Tibial nerve (tissue), 4 donors: ENCODE results near the gene ATP1B2. TPM values are rescaled to one million over a fixed set of nuclear protein-coding genes. Genes with fewer than 3 reads are reported as not detected.
A peak's percentile ranks its signal among the peaks of the same experiment; 100 is the strongest.

Source experiments
- DNase-seq, 2 donors: peaks; one replicate each; pipeline ENCODE4 v3.0.0-alpha.2; 2019; ENCODE audit warnings: low spot score in 2 of 2
- H3K27ac ChIP-seq, 4 donors: fragments of 200-600 bp; sonication (generic) in 3 of 4; one replicate each; pipeline ENCODE4 v1.5.1; 2017 to 2019; ENCODE audit warnings: mild to moderate bottlenecking in 1 of 4
- H3K27me3 ChIP-seq, 2 donors: fragments of 200-600 bp; sonication (generic) in 1 of 2; one replicate each; pipeline versions ENCODE4 v1.5.1 to v1.6.0; 2017 to 2019
- H3K36me3 ChIP-seq, 3 donors: fragments of 200-600 bp; sonication (generic); one replicate each; pipeline ENCODE4 v1.5.1; 2018 to 2019
- H3K4me1 ChIP-seq, 4 donors: fragments of 200-600 bp; sonication (generic) in 3 of 4; one replicate each; pipeline ENCODE4 v1.5.1; 2017 to 2019
- H3K4me3 ChIP-seq, 4 donors: fragments of 200-600 bp; sonication (generic) in 3 of 4; one replicate each; pipeline ENCODE4 v1.5.1; 2017 to 2019; ENCODE audit warnings: mild to moderate bottlenecking in 1 of 4, moderate library complexity in 1 of 4
- H3K9me3 ChIP-seq, 4 donors: fragments of 200-600 bp; sonication (generic) in 3 of 4; one replicate each; pipeline ENCODE4 v1.5.1; 2017 to 2019
- CTCF ChIP-seq, 5 experiments: fragments of 200-600 bp in 3 of 5; fragments of 450-650 bp in 2 of 5; sonication (generic) in 3 of 5; IDR thresholded peaks; one replicate each; pipeline ENCODE4 v1.5.1; 2016 to 2019; ENCODE audit warnings: antibody characterized with exemption in 5 of 5, mild to moderate bottlenecking in 3 of 5, moderate library complexity in 2 of 5
- EP300 ChIP-seq, 2 donors: sonication (generic); formaldehyde crosslinking; IDR thresholded peaks; one replicate each; pipeline ENCODE4 v1.6.1; 2017; ENCODE audit warnings: antibody characterized with exemption in 2 of 2, mild to moderate bottlenecking in 1 of 2
- POLR2A ChIP-seq, 2 donors: fragments of 450-650 bp; IDR thresholded peaks; one replicate each; pipeline ENCODE4 v1.6.1; 2017; ENCODE audit warnings: antibody characterized with exemption in 2 of 2, mild to moderate bottlenecking in 2 of 2, moderate library complexity in 2 of 2
- WGBS, 2 donors: methylation state at CpG; one replicate each; pipeline ENCODE4 v1.1.5; 2018; 5-methylcytosine and 5-hydroxymethylcytosine counted together
- total RNA-seq, 4 donors: library from RNA; depleted of rRNA; stranded (reverse); fragments of >200 nt; gene quantifications; one replicate each; pipeline ENCODE4 v1.1.0, GENCODE V29; 2016

ATP1B2 gene
- total RNA-seq, 4 donors from 2014 or later = 1.5 to 3.9 (median 1.9) TPM

GRCh38 chr17:7652388-7653356 is 1.9 kb downstream of the ATP1B2 start:
- no peak for TF ChIP-seq CTCF (IDR thresholded peaks at IDR 0.05)
- TF ChIP-seq EP300 (IDR thresholded peaks at IDR 0.05) = no peak
- TF ChIP-seq POLR2A (IDR thresholded peaks at IDR 0.05) = no peak
- no peak for DNase-seq
- Histone ChIP-seq H3K27me3 (peaks cover 0 to 38% of the 10 kb centered on the region in 2 donors), H3K4me3 (no peak overlapping the region), H3K36me3 (no peaks in the 10 kb centered on the region), H3K4me1 (peaks cover 0 to 36% (median 21%) of the 10 kb centered on the region in 4 donors), H3K9me3 (no peaks in the 10 kb centered on the region), H3K27ac (peak overlapping the region in 2 of 4 donors; percentile 3 to 84)
- 49 to 57% methylated on average over 9 to 12 of the region's 12 CpGs for WGBS, 2 donors

- H3K4me1 ChIP-seq = peaks cover 0 to 36% (median 21%) of the 10 kb centered on the region in 4 donors
- no peaks in the 10 kb centered on the region for H3K36me3 ChIP-seq
- WGBS, 2 donors = 61 to 66% methylated on average over 15 to 16 of the region's 16 CpGs
- no peak for DNase-seq
- no peak overlapping the region for H3K4me3 ChIP-seq
- H3K27ac ChIP-seq = peak overlapping the region in 2 of 4 donors; percentile 3 to 72
- H3K27me3 ChIP-seq = peaks cover 0 to 30% of the 10 kb centered on the region in 2 donors
- TF ChIP-seq CTCF (IDR thresholded peaks at IDR 0.05) (no peak), POLR2A (IDR thresholded peaks at IDR 0.05) (no peak), EP300 (IDR thresholded peaks at IDR 0.05) (no peak)
- H3K9me3 ChIP-seq = no peaks in the 10 kb centered on the region
These were observed 4.3 kb downstream of the ATP1B2 start for GRCh38 chr17:7654832-7655540.

GRCh38 chr17:7655541-7655840 is 4.8 kb downstream of the ATP1B2 start:
- peak overlapping the region in 2 of 4 donors; percentile 3 to 72 for H3K27ac ChIP-seq
- DNase-seq = no peak
- peaks cover 0 to 26% of the 10 kb centered on the region in 2 donors for H3K27me3 ChIP-seq
- 87 to 91% methylated on average over 17 of the region's 17 CpGs for WGBS, 2 donors
- no peaks in the 10 kb centered on the region for H3K9me3 ChIP-seq
- H3K36me3 ChIP-seq = no peaks in the 10 kb centered on the region
- peaks cover 0 to 31% (median 19%) of the 10 kb centered on the region in 4 donors for H3K4me1 ChIP-seq
- no peak overlapping the region for H3K4me3 ChIP-seq
- no peak for TF ChIP-seq CTCF (IDR thresholded peaks at IDR 0.05)
- no peak for TF ChIP-seq EP300 (IDR thresholded peaks at IDR 0.05)

- H3K27ac ChIP-seq = peak overlapping the region in 2 of 4 donors; percentile 60 to 72
- WGBS, 2 donors = 23 to 28% methylated on average over 10 of the region's 10 CpGs
- DNase-seq = no peak
- TF ChIP-seq CTCF (IDR thresholded peaks at IDR 0.05) = peak in 1 of 5 experiments; percentile 17
- peak in 1 of 2 donors; percentile 27 for TF ChIP-seq EP300 (IDR thresholded peaks at IDR 0.05)
- TF ChIP-seq POLR2A (IDR thresholded peaks at IDR 0.05) = no peak
- H3K4me3 ChIP-seq = no peak overlapping the region
- H3K27me3 ChIP-seq = peaks cover 0 to 10% of the 10 kb centered on the region in 2 donors
- H3K4me1 ChIP-seq = peaks cover 0 to 15% (median 5%) of the 10 kb centered on the region in 4 donors
- H3K9me3 ChIP-seq = no peaks in the 10 kb centered on the region
- no peaks in the 10 kb centered on the region for H3K36me3 ChIP-seq
These were observed 6.4 kb downstream of the ATP1B2 start for GRCh38 chr17:7656958-7657609.
